ENCODE data around the gene KIRREL3.

- TF ChIP-seq JUND (IDR thresholded peaks at IDR 0.05) (no peak), CTCF (IDR thresholded peaks at IDR 0.05) (no peak), TAF1 (IDR thresholded peaks at IDR 0.05; ENCODE audit: borderline replicate concordance, low read depth, low read length) (no peak), POLR2AphosphoS5 (IDR thresholded peaks at IDR 0.05; ENCODE audit: low read depth, low read length) (no peak)
- TF ChIP-seq, protein P1, sequence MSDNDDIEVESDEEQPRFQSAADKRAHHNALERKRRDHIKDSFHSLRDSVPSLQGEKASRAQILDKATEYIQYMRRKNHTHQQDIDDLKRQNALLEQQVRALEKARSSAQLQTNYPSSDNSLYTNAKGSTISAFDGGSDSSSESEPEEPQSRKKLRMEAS (IDR thresholded peaks at IDR 0.05; ENCODE audit: low read depth), result no peak
These were observed 335.9 kb downstream of the KIRREL3 start for GRCh38 chr11:126664643-126665042.

Measured in SK-N-SH (cell line).